ENCODE data around the gene GZMB.

DNA sequence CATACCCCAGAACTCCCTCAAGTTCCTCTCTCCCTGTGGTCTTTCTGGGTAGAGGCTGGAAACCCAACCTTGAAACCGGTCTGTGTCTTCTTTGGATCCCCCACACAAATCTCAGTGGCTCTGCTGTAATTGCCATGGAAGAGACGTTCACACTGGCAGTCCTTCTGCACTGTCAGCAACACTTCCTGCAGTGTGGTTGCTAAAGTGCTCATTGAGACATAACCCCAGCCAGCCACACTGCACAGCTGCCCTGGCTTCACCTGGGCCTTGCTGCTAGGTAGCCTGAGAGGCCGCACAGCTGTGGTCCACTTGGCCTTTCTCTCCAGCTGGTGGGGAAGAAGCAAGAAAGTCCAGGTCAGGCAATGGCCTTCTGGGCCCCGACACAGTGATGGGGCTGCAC lies 26.9 kb downstream of the GZMB start:
- TF ChIP-seq, protein P1, sequence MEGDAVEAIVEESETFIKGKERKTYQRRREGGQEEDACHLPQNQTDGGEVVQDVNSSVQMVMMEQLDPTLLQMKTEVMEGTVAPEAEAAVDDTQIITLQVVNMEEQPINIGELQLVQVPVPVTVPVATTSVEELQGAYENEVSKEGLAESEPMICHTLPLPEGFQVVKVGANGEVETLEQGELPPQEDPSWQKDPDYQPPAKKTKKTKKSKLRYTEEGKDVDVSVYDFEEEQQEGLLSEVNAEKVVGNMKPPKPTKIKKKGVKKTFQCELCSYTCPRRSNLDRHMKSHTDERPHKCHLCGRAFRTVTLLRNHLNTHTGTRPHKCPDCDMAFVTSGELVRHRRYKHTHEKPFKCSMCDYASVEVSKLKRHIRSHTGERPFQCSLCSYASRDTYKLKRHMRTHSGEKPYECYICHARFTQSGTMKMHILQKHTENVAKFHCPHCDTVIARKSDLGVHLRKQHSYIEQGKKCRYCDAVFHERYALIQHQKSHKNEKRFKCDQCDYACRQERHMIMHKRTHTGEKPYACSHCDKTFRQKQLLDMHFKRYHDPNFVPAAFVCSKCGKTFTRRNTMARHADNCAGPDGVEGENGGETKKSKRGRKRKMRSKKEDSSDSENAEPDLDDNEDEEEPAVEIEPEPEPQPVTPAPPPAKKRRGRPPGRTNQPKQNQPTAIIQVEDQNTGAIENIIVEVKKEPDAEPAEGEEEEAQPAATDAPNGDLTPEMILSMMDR (IDR thresholded peaks at IDR 0.05 in 4 of 5, conservative IDR thresholded peaks at IDR 0.05 in 1 of 5): no peak
- no peak for TF ChIP-seq POLR2A (IDR thresholded peaks at IDR 0.05)
